CD8-positive, alpha-beta memory T cell (primary cell): ENCODE data around the gene SRRM2. TPM values are rescaled to one million over a fixed set of nuclear protein-coding genes. Genes with fewer than 3 reads are reported as not detected.

Source experiments
- CTCF ChIA-PET: fragments of 350-600 bp; sonication (Branson Sonifier 250); formaldehyde crosslinking; loops from one replicate; lab custom pipeline; 2021; ENCODE audit warnings: antibody characterized with exemption; lab: Charles Lee
- POLR2A ChIA-PET: fragments of 350-600 bp; sonication (Branson Sonifier 250); formaldehyde crosslinking; loops from one replicate; lab custom pipeline; 2021; ENCODE audit warnings: antibody characterized with exemption; lab: Charles Lee
- DNase-seq, 5 donors: peaks; one replicate each; pipeline versions ENCODE4 v3.0.0 to v3.0.0-alpha.2; 2020 to 2022; ENCODE audit warnings: mixed read lengths in 1 of 5
- H3K27ac ChIP-seq: one replicate; pipeline ENCODE4 v1.7.0; 2013; ENCODE audit warnings: low read depth, mild to moderate bottlenecking, low read length, moderate library complexity
- H3K27me3 ChIP-seq: 2 replicates; pipeline ENCODE4 v1.7.0; 2013; ENCODE audit warnings: low read length, mild to moderate bottlenecking; ENCODE audit not compliant: insufficient read depth, poor library complexity, severe bottlenecking
- H3K36me3 ChIP-seq: 2 replicates; pipeline ENCODE4 v1.7.0; 2013; ENCODE audit warnings: mild to moderate bottlenecking, low read length, moderate library complexity; ENCODE audit not compliant: insufficient read depth
- H3K4me1 ChIP-seq: 2 replicates; pipeline ENCODE4 v1.7.0; 2013; ENCODE audit warnings: mild to moderate bottlenecking, low read length, moderate library complexity; ENCODE audit not compliant: insufficient read depth
- H3K4me3 ChIP-seq: 2 replicates; pipeline ENCODE4 v1.7.0; 2013; ENCODE audit warnings: mild to moderate bottlenecking, low read length
- H3K9me3 ChIP-seq: 2 replicates; pipeline ENCODE4 v1.7.0; 2013; ENCODE audit warnings: mild to moderate bottlenecking, low read length
- H3K27ac Mint-ChIP-seq, 8 donors: one replicate each; pipeline ENCODE4 v1.8.0; 2020 to 2021; ENCODE audit warnings: mixed read lengths in 8 of 8, mild to moderate bottlenecking in 6 of 8, inconsistent platforms in 3 of 8, moderate library complexity in 3 of 8
- H3K27me3 Mint-ChIP-seq, 2 donors: one replicate each; pipeline ENCODE4 v1.8.0; 2020 to 2021; ENCODE audit warnings: mixed read lengths in 2 of 2, mild to moderate bottlenecking in 1 of 2, moderate library complexity in 1 of 2
- H3K36me3 Mint-ChIP-seq, 3 donors: one replicate each; pipeline ENCODE4 v1.8.0; 2020 to 2021; ENCODE audit warnings: mixed read lengths in 3 of 3, inconsistent platforms in 1 of 3, mild to moderate bottlenecking in 1 of 3
- H3K4me1 Mint-ChIP-seq, 3 donors: one replicate each; pipeline ENCODE4 v1.8.0; 2020 to 2021; ENCODE audit warnings: mixed read lengths in 3 of 3, inconsistent platforms in 1 of 3, mild to moderate bottlenecking in 1 of 3
- H3K4me3 Mint-ChIP-seq, 7 donors: one replicate each; pipeline ENCODE4 v1.8.0; 2020 to 2021; ENCODE audit warnings: mixed read lengths in 7 of 7, mild to moderate bottlenecking in 6 of 7, moderate library complexity in 4 of 7, inconsistent platforms in 2 of 7
- H3K9me3 Mint-ChIP-seq, 5 donors: one replicate each; pipeline ENCODE4 v1.8.0; 2020 to 2022; ENCODE audit warnings: mixed read lengths in 5 of 5, mild to moderate bottlenecking in 3 of 5, moderate library complexity in 2 of 5, inconsistent platforms in 1 of 5
- polyA plus RNA-seq: library from polyadenylated mRNA; unstranded; fragments of 300-500 nt; fragmentation: Illumina TruSeq; gene quantifications from one replicate; pipeline ENCODE4 v1.2.3, GENCODE V29; 2021
- total RNA-seq, 2 experiments: library from RNA; stranded (reverse); gene quantifications; one replicate each; pipeline ENCODE4 v1.2.3, GENCODE V29; 2021

SRRM2 gene
- total and polyA plus RNA-seq, 3 experiments from 2014 or later = 130 to 529 (median 517) TPM

- POLR2A ChIA-PET = interaction anchor here (0.6 to 6.8 kb wide), 3 partner anchors 14 to 435 kb away, joined by 4 to 55 read pairs (median 5); partner anchors contain the start of gene ELOB
- peaks cover 0 to 9% of the 10 kb centered on the region in 2 donors for H3K27me3 Mint-ChIP-seq
- no peaks in the 10 kb centered on the region for H3K9me3 ChIP-seq
- peak overlapping the region; percentile 77 for H3K4me3 ChIP-seq
- peaks cover 37% of the 10 kb centered on the region for H3K36me3 ChIP-seq
- no peak overlapping the region for H3K27ac ChIP-seq
- H3K4me1 ChIP-seq = peaks cover 50% of the 10 kb centered on the region
- CTCF ChIA-PET = no interaction called here
- H3K36me3 Mint-ChIP-seq = peaks cover 10 to 72% (median 29%) of the 10 kb centered on the region in 3 donors
- peak overlapping the region; percentile 87 to 96 (median 91) for H3K4me3 Mint-ChIP-seq
- H3K9me3 Mint-ChIP-seq = peaks cover 0 to 3% (median 0%) of the 10 kb centered on the region in 5 donors
- peaks cover 62 to 81% (median 80%) of the 10 kb centered on the region in 3 donors for H3K4me1 Mint-ChIP-seq
- H3K27ac Mint-ChIP-seq = peak overlapping the region; percentile 77 to 99 (median 93)
- no peak for DNase-seq
- H3K27me3 ChIP-seq = no peaks in the 10 kb centered on the region
Observed at GRCh38 chr16:2755158-2755557, 2.7 kb downstream of the SRRM2 start.

GRCh38 chr16:2756288-2757015 is 4.0 kb downstream of the SRRM2 start:
- ChIA-PET CTCF (no interaction called here), POLR2A (interaction anchor here (1.1 kb wide), 1 partner anchor 20 kb away, joined by 5 read pairs; no protein-coding TSS in a partner anchor)
- peak overlapping the region in 5 of 7 donors; percentile 2 to 96 (median 6) for H3K4me3 Mint-ChIP-seq
- H3K4me3 ChIP-seq = no peak overlapping the region
- peaks cover 18 to 85% (median 40%) of the 10 kb centered on the region in 3 donors for H3K36me3 Mint-ChIP-seq
- H3K27ac ChIP-seq = no peak overlapping the region
- H3K27me3 Mint-ChIP-seq = peaks cover 0 to 4% of the 10 kb centered on the region in 2 donors
- peaks cover 50% of the 10 kb centered on the region for H3K36me3 ChIP-seq
- H3K27ac Mint-ChIP-seq = peak overlapping the region in 5 of 8 donors; percentile 28 to 90 (median 81)
- no peaks in the 10 kb centered on the region for H3K9me3 ChIP-seq
- H3K9me3 Mint-ChIP-seq = peaks cover 0 to 3% (median 0%) of the 10 kb centered on the region in 5 donors
- peaks cover 45% of the 10 kb centered on the region for H3K4me1 ChIP-seq
- H3K4me1 Mint-ChIP-seq = peaks cover 57 to 77% (median 76%) of the 10 kb centered on the region in 3 donors
- no peak for DNase-seq
- H3K27me3 ChIP-seq = no peaks in the 10 kb centered on the region

- Histone ChIP-seq H3K9me3 (no peaks in the 10 kb centered on the region), H3K4me3 (no peak overlapping the region), H3K27ac (no peak overlapping the region), H3K36me3 (peaks cover 59% of the 10 kb centered on the region), H3K4me1 (peaks cover 39% of the 10 kb centered on the region), H3K27me3 (no peaks in the 10 kb centered on the region)
- Mint-ChIP-seq H3K4me1 (peaks cover 54 to 69% (median 68%) of the 10 kb centered on the region in 3 donors), H3K27me3 (peaks cover 0 to 5% of the 10 kb centered on the region in 2 donors), H3K36me3 (peaks cover 24 to 90% (median 46%) of the 10 kb centered on the region in 3 donors), H3K4me3 (peak overlapping the region in 1 of 7 donors; percentile 39), H3K9me3 (peaks cover 0 to 2% (median 0%) of the 10 kb centered on the region in 5 donors), H3K27ac (peak overlapping the region in 3 of 8 donors; percentile 27 to 81 (median 56))
- POLR2A ChIA-PET = interaction anchor here (1.1 kb wide), 1 partner anchor 19 kb away, joined by 5 read pairs; no protein-coding TSS in a partner anchor
- DNase-seq = no peak
- CTCF ChIA-PET = no interaction called here
Observed at GRCh38 chr16:2757344-2757743, 4.9 kb downstream of the SRRM2 start.

GRCh38 chr16:2761472-2761871 is 9.0 kb downstream of the SRRM2 start:
- H3K27ac Mint-ChIP-seq = peak overlapping the region in 3 of 8 donors; percentile 37 to 81 (median 76)
- POLR2A ChIA-PET = no interaction called here
- no peak overlapping the region for H3K4me3 Mint-ChIP-seq
- Histone ChIP-seq H3K36me3 (peaks cover 96% of the 10 kb centered on the region), H3K4me3 (no peak overlapping the region), H3K27me3 (no peaks in the 10 kb centered on the region), H3K9me3 (no peaks in the 10 kb centered on the region), H3K4me1 (peaks cover 7% of the 10 kb centered on the region), H3K27ac (no peak overlapping the region)
- H3K4me1 Mint-ChIP-seq = peaks cover 39 to 56% (median 48%) of the 10 kb centered on the region in 3 donors
- H3K9me3 Mint-ChIP-seq = no peaks in the 10 kb centered on the region
- DNase-seq = no peak
- CTCF ChIA-PET = no interaction called here
- H3K27me3 Mint-ChIP-seq = peaks cover 0 to 6% of the 10 kb centered on the region in 2 donors
- H3K36me3 Mint-ChIP-seq = peaks cover 33 to 99% (median 66%) of the 10 kb centered on the region in 3 donors

- peak overlapping the region in 2 of 8 donors; percentile 45 to 76 for H3K27ac Mint-ChIP-seq
- no peaks in the 10 kb centered on the region for H3K9me3 ChIP-seq
- no peak overlapping the region for H3K4me3 ChIP-seq
- peaks cover 37 to 99% (median 69%) of the 10 kb centered on the region in 3 donors for H3K36me3 Mint-ChIP-seq
- ChIA-PET CTCF (no interaction called here), POLR2A (no interaction called here)
- peak overlapping the region in 1 of 7 donors; percentile 31 for H3K4me3 Mint-ChIP-seq
- H3K4me1 Mint-ChIP-seq = peaks cover 35 to 53% (median 46%) of the 10 kb centered on the region in 3 donors
- H3K27me3 Mint-ChIP-seq = peaks cover 0 to 6% of the 10 kb centered on the region in 2 donors
- H3K4me1 ChIP-seq = peaks cover 2% of the 10 kb centered on the region
- no peak overlapping the region for H3K27ac ChIP-seq
- H3K36me3 ChIP-seq = peaks cover 97% of the 10 kb centered on the region
- H3K27me3 ChIP-seq = no peaks in the 10 kb centered on the region
- DNase-seq = no peak
- no peaks in the 10 kb centered on the region for H3K9me3 Mint-ChIP-seq
Observed at GRCh38 chr16:2761886-2762583, 9.6 kb downstream of the SRRM2 start.

- Histone ChIP-seq H3K27ac (no peak overlapping the region), H3K4me3 (no peak overlapping the region), H3K36me3 (peaks cover 97% of the 10 kb centered on the region), H3K9me3 (no peaks in the 10 kb centered on the region), H3K4me1 (no peaks in the 10 kb centered on the region), H3K27me3 (no peaks in the 10 kb centered on the region)
- POLR2A ChIA-PET = no interaction called here
- H3K27me3 Mint-ChIP-seq = peaks cover 0 to 6% of the 10 kb centered on the region in 2 donors
- peaks cover 30 to 47% (median 39%) of the 10 kb centered on the region in 3 donors for H3K4me1 Mint-ChIP-seq
- H3K36me3 Mint-ChIP-seq = peaks cover 37 to 98% (median 67%) of the 10 kb centered on the region in 3 donors
- H3K9me3 Mint-ChIP-seq = no peaks in the 10 kb centered on the region
- H3K4me3 Mint-ChIP-seq = no peak overlapping the region
- H3K27ac Mint-ChIP-seq = peak overlapping the region in 2 of 8 donors; percentile 45 to 76
- DNase-seq = no peak
- CTCF ChIA-PET = no interaction called here
Observed at GRCh38 chr16:2762711-2763110, 10.3 kb downstream of the SRRM2 start.

- no peaks in the 10 kb centered on the region for H3K4me1 ChIP-seq
- H3K27ac ChIP-seq = no peak overlapping the region
- no peak overlapping the region for H3K4me3 ChIP-seq
- no peaks in the 10 kb centered on the region for H3K27me3 ChIP-seq
- no peaks in the 10 kb centered on the region for H3K9me3 ChIP-seq
- H3K27ac Mint-ChIP-seq = peak overlapping the region in 4 of 8 donors; percentile 3 to 76 (median 44)
- H3K36me3 Mint-ChIP-seq = peaks cover 37 to 98% (median 66%) of the 10 kb centered on the region in 3 donors
- DNase-seq = no peak
- H3K36me3 ChIP-seq = peaks cover 98% of the 10 kb centered on the region
- ChIA-PET CTCF (no interaction called here), POLR2A (no interaction called here)
- peaks cover 0 to 6% of the 10 kb centered on the region in 2 donors for H3K27me3 Mint-ChIP-seq
- peak overlapping the region in 1 of 7 donors; percentile 34 for H3K4me3 Mint-ChIP-seq
- no peaks in the 10 kb centered on the region for H3K9me3 Mint-ChIP-seq
- peaks cover 31 to 44% (median 36%) of the 10 kb centered on the region in 3 donors for H3K4me1 Mint-ChIP-seq
Observed at GRCh38 chr16:2763173-2763572, 10.7 kb downstream of the SRRM2 start.
